ENCODE data around the gene MIER1.

Gene MIER1

GRCh38 chr1:66999640-67000400, 75.0 kb downstream of the MIER1 start:
- DNase-seq (ENCODE audit: low spot score), result no peak

GRCh38 chr1:67001682-67002425, 77.1 kb downstream of the MIER1 start:
- no peak for DNase-seq (ENCODE audit: low spot score)

- DNase-seq (ENCODE audit: low spot score), result no peak
These were observed 79.4 kb downstream of the MIER1 start for GRCh38 chr1:67004176-67004575.

- no peak for DNase-seq (ENCODE audit: low spot score)
These were observed 80.3 kb downstream of the MIER1 start for GRCh38 chr1:67005068-67005467.

- DNase-seq (ENCODE audit: low spot score), result no peak
These were observed 85.0 kb downstream of the MIER1 start for GRCh38 chr1:67009792-67010191.

GRCh38 chr1:67013573-67013972, 88.8 kb downstream of the MIER1 start:
- peak; percentile 6 for DNase-seq (ENCODE audit: low spot score)

GRCh38 chr1:67018574-67018973, 93.8 kb downstream of the MIER1 start:
- DNase-seq (ENCODE audit: low spot score), result no peak

- no peak for DNase-seq (ENCODE audit: low spot score)
These were observed 94.3 kb downstream of the MIER1 start for GRCh38 chr1:67019121-67019520.

GRCh38 chr1:67019600-67020136, 94.9 kb downstream of the MIER1 start:
- no peak for DNase-seq (ENCODE audit: low spot score)

- DNase-seq (ENCODE audit: low spot score), result no peak
These were observed 95.5 kb downstream of the MIER1 start for GRCh38 chr1:67020304-67020703.

GRCh38 chr1:67020765-67021164, 96.0 kb downstream of the MIER1 start:
- no peak for DNase-seq (ENCODE audit: low spot score)

- no peak for DNase-seq (ENCODE audit: low spot score)
These were observed 104.7 kb downstream of the MIER1 start for GRCh38 chr1:67029472-67029871.

- DNase-seq (ENCODE audit: low spot score), result no peak
These were observed 106.5 kb downstream of the MIER1 start for GRCh38 chr1:67031121-67031858.

GRCh38 chr1:67031859-67032247, 107.1 kb downstream of the MIER1 start:
- DNase-seq (ENCODE audit: low spot score), result no peak

Measured in CD4-positive, alpha-beta T cell treated with Interleukin-2 at 100 ng/mL for 4 hours (primary cell).